Ramos (cell line): Measurements from ENCODE around the gene ARFGEF3.

Source experiments
- in situ Hi-C: fragments of 300-500 bp; cut with MboI; formaldehyde crosslinking; loops from one replicate; pipeline ENCODE4 v1.14.3; 2022; ENCODE audit warnings: low sequenced_read_pairs; ENCODE audit not compliant: unreplicated experiment

The ARFGEF3 gene

GRCh38 chr6:138296381-138296780 lies 134.6 kb downstream of the ARFGEF3 start:
- in situ Hi-C loops: no loop called here

DNA sequence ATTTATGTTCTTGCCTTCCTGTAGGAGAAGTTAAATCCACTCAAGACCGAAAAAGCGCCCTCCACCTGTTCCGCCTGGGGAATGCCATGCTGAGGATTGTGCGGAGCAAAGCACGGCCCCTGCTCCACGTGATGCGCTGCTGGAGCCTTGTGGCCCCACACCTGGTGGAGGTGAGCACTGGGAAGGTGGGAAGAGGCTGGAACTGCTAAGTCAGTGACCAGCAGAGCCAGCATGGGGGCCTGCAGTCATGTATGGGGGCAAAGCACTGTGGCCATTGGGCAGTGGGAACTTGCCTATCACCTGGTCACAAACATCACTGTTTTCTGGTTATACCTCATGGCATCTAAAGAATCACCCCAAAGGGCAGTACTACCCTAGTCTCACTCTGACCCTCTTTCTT lies 135.0 kb downstream of the ARFGEF3 start:
- in situ Hi-C loops: no loop called here

- in situ Hi-C loops: no loop called here
Measured at GRCh38 chr6:138297761-138298298, 136.1 kb downstream of the ARFGEF3 start.

DNA sequence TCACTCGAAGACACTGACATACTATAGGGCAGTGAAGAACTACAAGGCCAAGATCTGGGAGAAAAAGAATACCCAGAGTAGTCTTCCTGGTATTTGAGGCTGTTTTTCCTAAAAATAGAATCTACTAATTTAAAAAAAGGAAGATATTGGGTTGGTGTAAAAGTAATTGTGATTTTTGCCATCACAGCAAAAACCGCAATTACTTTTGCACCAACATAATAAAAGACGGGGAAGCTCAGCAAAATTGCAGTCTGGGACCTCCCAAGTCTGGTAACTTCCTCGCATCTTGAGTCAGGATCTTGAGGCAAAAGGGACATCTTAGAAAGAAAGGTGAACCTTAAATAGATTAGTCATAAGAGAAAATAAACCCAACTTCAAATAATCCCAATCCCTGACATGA lies 138.7 kb downstream of the ARFGEF3 start:
- in situ Hi-C loops: no loop called here

- in situ Hi-C loops: no loop called here
Measured at GRCh38 chr6:138302554-138302953, 140.8 kb downstream of the ARFGEF3 start.

DNA sequence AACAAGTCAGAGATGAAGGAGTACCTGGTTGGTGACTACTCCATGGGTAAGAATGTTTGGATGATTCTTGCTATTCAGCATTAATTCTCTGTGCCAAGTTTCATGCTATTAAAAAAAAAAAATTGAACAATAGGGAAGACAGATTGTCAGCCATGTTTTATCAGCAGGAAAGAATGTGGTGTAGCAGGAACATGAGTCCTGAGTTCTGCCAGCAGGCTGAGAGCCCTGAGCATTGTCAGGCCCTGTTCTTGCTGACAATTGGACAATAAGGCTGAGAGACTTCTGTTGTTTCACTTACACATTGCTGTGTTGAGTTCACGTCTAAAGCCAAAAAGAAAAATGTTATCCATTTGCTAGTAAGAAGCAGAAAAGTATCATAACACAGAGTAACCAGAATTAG lies 145.6 kb downstream of the ARFGEF3 start:
- in situ Hi-C loops: no loop called here

GRCh38 chr6:138307816-138308730 lies 146.3 kb downstream of the ARFGEF3 start:
- in situ Hi-C loops: no loop called here

GRCh38 chr6:138308731-138309110 lies 147.0 kb downstream of the ARFGEF3 start:
- in situ Hi-C loops: no loop called here

DNA sequence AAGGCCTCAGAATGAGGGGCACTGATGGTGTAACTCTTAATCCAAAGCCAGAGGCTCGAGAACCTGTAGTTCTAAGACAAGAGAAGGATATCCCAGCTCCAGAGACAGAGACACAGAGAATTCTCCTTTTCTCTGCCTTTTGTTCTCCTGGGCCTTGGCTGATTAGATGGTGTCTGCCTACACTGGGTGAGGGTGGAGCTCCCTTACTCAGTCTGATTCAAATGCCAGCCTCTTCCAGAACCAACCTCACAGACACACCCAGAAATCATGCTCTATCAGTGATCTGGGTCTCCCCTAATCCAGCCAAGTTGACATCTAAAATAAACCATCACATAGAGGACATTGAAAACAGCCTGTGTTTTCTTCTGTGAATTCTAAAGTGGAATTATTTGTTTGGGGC lies 148.0 kb downstream of the ARFGEF3 start:
- in situ Hi-C loops: no loop called here

DNA sequence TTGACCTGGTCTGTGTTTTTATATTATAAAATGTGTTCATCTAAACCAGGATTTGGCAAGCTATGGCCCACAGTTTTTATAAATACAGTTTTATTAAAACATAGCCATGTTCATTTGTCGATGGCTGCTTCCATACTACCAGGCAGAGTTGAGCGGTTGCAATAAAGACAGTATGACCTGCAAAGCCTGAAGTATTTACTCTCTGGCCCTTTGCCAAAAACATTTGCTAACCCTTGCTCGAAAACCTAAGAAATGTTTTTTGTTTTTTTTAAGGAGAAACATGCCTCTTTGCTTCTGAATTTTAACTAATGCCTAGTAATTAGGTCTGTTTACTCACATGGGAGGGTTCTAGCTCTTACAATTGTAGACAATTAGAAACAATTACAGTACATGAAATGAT lies 148.6 kb downstream of the ARFGEF3 start:
- in situ Hi-C loops: no loop called here

DNA sequence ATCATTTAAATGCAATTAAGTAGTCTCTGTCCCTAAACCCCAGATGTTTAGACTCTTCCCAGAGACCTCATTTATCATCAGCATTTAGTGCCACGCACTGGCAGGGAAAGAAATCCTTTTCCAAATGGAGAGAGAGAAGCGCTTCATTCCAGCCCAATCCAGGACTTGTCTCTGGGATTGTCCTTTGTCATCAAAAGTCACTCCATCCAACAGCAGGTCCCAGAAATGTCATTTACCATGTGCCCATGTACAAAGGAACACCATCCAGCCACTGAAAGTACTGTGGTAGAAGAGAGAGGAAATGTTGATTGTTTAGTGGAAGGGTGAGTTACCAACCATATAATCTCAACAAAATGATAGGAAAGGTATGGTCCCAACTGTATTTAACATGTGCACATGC lies 149.1 kb downstream of the ARFGEF3 start:
- in situ Hi-C loops: no loop called here

- in situ Hi-C loops: no loop called here
Measured at GRCh38 chr6:138311268-138311667, 149.5 kb downstream of the ARFGEF3 start.

GRCh38 chr6:138318741-138319375 lies 157.1 kb downstream of the ARFGEF3 start:
- in situ Hi-C loops: no loop called here

- in situ Hi-C loops: no loop called here
Measured at GRCh38 chr6:138321934-138322333, 160.2 kb downstream of the ARFGEF3 start.

DNA sequence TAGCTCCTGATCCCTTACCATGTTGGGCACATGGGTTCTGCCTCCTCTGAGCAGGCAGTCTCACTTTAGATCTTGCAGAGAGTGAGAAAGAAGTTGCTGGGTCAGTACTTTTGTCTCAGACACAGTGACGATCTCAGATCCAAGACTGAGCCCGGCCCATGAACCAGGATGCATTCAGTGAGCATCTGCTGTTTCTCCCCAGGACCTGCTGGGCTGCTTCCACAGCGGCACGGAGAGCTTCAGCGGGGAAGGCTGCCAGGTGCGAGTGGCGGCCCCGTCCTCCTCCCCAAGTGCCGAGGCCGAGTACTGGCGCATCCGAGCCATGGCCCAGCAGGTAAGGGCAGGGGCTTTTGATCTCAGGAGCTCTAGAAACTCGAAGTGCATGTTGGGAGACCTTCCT lies 162.1 kb downstream of the ARFGEF3 start:
- in situ Hi-C loops: no loop called here

DNA sequence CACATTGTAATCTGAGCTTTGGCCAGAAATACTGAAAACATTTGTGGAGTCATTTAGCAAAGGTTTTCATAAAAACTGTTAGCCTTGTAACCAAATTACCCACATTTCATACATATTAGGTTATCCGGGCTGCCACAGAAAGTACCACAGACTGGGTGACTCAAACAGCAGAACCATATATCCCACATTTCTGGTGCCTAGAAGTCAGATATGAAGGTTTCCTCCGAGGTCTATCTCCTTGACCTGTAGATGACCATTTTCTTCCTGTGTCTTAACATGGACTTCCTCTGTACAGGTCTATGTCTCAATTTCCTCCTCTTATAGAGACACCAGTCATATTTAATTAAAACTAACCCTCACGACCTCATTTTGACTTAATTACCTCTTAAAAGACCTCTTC lies 166.5 kb downstream of the ARFGEF3 start:
- in situ Hi-C loops: no loop called here

GRCh38 chr6:138330763-138331162 lies 169.0 kb downstream of the ARFGEF3 start:
- in situ Hi-C loops: no loop called here

- in situ Hi-C loops: no loop called here
Measured at GRCh38 chr6:138331444-138331843, 169.7 kb downstream of the ARFGEF3 start.

GRCh38 chr6:138331984-138332383 lies 170.2 kb downstream of the ARFGEF3 start:
- in situ Hi-C loops: no loop called here

- in situ Hi-C loops: no loop called here
Measured at GRCh38 chr6:138334000-138334399, 172.3 kb downstream of the ARFGEF3 start.

DNA sequence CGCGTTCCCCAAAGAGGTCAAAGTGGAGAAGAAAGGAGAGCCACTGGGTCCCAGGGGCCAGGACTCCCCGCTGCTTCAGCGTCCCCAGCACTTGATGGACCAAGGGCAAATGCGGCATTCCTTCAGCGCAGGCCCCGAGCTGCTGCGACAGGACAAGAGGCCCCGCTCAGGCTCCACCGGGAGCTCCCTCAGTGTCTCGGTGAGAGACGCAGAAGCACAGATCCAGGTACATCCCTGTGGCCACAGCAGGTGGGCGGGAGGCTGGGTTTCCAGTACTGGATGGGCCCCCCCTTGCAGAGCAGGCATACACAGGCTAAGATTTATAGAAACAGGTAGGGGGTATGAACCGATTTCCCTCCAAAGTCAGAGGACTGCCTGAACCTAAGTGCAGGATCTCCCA lies 173.2 kb downstream of the ARFGEF3 start:
- in situ Hi-C loops: no loop called here
